GM18519 (cell line): ENCODE data around the gene PCDHB3.
"Not testable (repeated sequence)": the region's sequence is repeated elsewhere in the genome, so short reads cannot be mapped to it uniquely, and the experiment has no call there.

Experiments used
- ATAC-seq: cut with Tn5 transposase; IDR thresholded peaks from one replicate; pipeline ENCODE4 v1.9.1; 2021; ENCODE audit warnings: mild to moderate bottlenecking, moderate library complexity; ENCODE audit not compliant: unreplicated experiment, low FRiP score

Gene PCDHB3

DNA sequence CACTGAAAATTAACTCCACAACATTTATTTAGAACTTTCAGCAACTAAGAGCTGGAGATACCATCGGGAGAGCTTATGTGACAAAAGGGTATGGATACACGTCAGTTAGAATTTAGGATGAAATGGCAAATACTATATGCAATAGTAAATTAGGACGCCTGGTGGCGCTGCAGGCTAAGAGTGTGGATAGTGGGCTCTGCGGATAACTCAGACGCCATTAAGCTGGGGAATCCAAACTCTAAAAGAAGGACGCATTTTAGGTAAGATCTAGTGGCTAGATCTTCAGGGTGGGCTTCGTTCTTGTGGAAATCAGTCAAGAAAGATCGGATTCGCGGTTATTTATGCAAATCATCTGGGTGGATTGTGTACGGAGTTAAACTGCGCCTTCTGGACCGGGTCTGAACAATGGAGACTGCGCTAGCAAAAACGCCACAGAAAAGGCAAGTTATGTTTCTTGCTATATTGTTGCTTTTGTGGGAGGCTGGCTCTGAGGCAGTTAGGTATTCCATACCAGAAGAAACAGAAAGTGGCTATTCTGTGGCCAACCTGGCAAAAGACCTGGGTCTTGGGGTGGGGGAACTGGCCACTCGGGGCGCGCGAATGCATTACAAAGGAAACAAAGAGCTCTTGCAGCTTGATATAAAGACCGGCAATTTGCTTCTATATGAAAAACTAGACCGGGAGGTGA, 34.9 kb downstream of the PCDHB3 start, which contains the start of gene PCDHB5:
TSS of gene PCDHB5 (plus strand) at position 177 of the 688 bp plus-strand sequence. CDS start at position 406, 229 bp downstream.
- ATAC-seq: no peak

GRCh38 chr5:141135718-141136266, 35.5 kb downstream of the PCDHB3 start:
- no peak for ATAC-seq

DNA sequence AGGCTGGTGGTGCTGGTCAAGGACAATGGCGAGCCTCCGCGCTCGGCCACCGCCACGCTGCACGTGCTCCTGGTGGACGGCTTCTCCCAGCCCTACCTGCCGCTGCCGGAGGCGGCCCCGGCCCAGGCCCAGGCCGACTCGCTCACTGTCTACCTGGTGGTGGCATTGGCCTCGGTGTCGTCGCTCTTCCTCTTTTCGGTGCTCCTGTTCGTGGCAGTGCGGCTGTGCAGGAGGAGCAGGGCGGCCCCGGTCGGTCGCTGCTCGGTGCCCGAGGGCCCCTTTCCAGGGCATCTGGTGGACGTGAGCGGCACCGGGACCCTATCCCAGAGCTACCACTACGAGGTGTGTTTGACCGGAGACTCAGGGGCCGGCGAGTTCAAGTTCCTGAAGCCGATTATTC, 37.1 kb downstream of the PCDHB3 start:
- ATAC-seq: not testable (repeated sequence)

- no peak for ATAC-seq
Measured at GRCh38 chr5:141149812-141150211, 49.5 kb downstream of the PCDHB3 start, which contains the start of gene PCDHB6. PCDHB6 (plus strand) TSS chr5:141150057; CDS start chr5:141150258, 201 bp downstream.

- ATAC-seq: no peak
Measured at GRCh38 chr5:141150224-141150992, 50.1 kb downstream of the PCDHB3 start.

GRCh38 chr5:141150993-141151325, 50.7 kb downstream of the PCDHB3 start:
- no peak for ATAC-seq

- not testable (repeated sequence) for ATAC-seq
Measured at GRCh38 chr5:141151632-141152031, 51.4 kb downstream of the PCDHB3 start.

DNA sequence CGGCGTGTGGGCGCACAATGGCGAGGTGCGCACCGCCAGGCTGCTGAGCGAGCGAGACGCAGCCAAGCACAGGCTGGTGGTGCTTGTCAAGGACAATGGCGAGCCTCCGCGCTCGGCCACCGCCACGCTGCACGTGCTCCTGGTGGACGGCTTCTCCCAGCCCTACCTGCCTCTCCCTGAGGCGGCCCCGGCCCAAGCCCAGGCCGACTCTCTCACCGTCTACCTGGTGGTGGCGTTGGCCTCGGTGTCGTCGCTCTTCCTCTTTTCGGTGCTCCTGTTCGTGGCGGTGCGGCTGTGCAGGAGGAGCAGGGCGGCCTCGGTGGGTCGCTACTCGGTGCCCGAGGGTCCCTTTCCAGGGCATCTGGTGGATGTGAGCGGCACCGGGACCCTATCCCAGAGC, 51.8 kb downstream of the PCDHB3 start:
- not testable (repeated sequence) for ATAC-seq
